Gastroesophageal sphincter (tissue), 3 donors: ENCODE data around the gene THEM5.

Source experiments
- EP300 ChIP-seq: sonication (generic); formaldehyde crosslinking; IDR thresholded peaks from one replicate; pipeline ENCODE4 v1.6.1; 2017; ENCODE audit warnings: antibody characterized with exemption, mild to moderate bottlenecking
- POLR2A ChIP-seq, 2 donors: fragments of 450-650 bp; IDR thresholded peaks; one replicate each; pipeline ENCODE4 v1.6.1; 2017; ENCODE audit warnings: antibody characterized with exemption in 2 of 2, mild to moderate bottlenecking in 2 of 2, moderate library complexity in 1 of 2
- POLR2AphosphoS5 ChIP-seq: sonication (generic); formaldehyde crosslinking; IDR thresholded peaks from one replicate; pipeline ENCODE4 v1.6.1; 2017; ENCODE audit warnings: antibody characterized with exemption
- TF ChIP-seq, protein P1 (sequence below), 4 experiments: fragments of 200-600 bp in 2 of 4; fragments of 450-650 bp in 2 of 4; sonication (generic) in 1 of 4; IDR thresholded peaks; one replicate each; pipeline ENCODE4 v1.5.1; 2017 to 2019; ENCODE audit warnings: antibody characterized with exemption in 4 of 4, mild to moderate bottlenecking in 2 of 4, moderate library complexity in 2 of 4

DNA sequence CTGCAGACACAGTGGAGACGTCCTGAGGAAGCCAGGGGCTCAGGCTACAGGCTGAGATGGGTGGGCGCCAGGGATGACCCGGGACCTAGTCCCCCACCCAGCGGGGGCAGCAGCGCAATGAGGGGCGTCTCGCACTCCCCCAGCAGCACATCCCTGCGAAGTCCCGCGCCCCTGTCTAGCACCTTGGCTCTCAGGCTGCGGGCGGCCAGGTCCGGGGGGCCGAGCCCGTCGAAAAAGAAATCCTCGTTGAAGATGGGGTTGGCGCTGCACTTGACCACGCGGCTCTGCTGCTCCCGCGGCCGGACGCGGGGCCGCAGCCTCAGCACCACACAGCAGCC lies 15.7 kb downstream of the THEM5 start:
- TF ChIP-seq POLR2A (IDR thresholded peaks at IDR 0.05) (no peak), POLR2AphosphoS5 (no peak), EP300 (no peak)
- TF ChIP-seq, protein P1, sequence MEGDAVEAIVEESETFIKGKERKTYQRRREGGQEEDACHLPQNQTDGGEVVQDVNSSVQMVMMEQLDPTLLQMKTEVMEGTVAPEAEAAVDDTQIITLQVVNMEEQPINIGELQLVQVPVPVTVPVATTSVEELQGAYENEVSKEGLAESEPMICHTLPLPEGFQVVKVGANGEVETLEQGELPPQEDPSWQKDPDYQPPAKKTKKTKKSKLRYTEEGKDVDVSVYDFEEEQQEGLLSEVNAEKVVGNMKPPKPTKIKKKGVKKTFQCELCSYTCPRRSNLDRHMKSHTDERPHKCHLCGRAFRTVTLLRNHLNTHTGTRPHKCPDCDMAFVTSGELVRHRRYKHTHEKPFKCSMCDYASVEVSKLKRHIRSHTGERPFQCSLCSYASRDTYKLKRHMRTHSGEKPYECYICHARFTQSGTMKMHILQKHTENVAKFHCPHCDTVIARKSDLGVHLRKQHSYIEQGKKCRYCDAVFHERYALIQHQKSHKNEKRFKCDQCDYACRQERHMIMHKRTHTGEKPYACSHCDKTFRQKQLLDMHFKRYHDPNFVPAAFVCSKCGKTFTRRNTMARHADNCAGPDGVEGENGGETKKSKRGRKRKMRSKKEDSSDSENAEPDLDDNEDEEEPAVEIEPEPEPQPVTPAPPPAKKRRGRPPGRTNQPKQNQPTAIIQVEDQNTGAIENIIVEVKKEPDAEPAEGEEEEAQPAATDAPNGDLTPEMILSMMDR (IDR thresholded peaks at IDR 0.05), result no peak
